DOHH2 (cell line): Measurements from ENCODE around the gene SPOCK1.

Experiments used
- CTCF ChIP-seq: fragments of 200-600 bp; sonication (generic); IDR thresholded peaks from one replicate; pipeline ENCODE4 v1.5.1; 2014; ENCODE audit warnings: antibody characterized with exemption, mild to moderate bottlenecking, low read depth, low read length; ENCODE audit not compliant: poor library complexity, severe bottlenecking
- EZH2phosphoT487 ChIP-seq: fragments of 200-600 bp; sonication (generic); IDR thresholded peaks from 2 replicates; pipeline ENCODE4 v1.6.1; 2017; ENCODE audit warnings: borderline replicate concordance, mild to moderate bottlenecking, antibody characterized with exemption, low read length, moderate library complexity, mixed read lengths

- TF ChIP-seq CTCF, result no peak
- TF ChIP-seq EZH2phosphoT487, result no peak
These were observed 153.7 kb downstream of the SPOCK1 start for GRCh38 chr5:137345396-137345795.
